Measurements from ENCODE around the gene HSD17B11.
A peak's percentile ranks its signal among the peaks of the same experiment; 100 is the strongest.

HSD17B11 gene

GRCh38 chr4:87333267-87333666, 57.7 kb downstream of the HSD17B11 start:
- Histone ChIP-seq H3K9ac (ENCODE audit: low read length) (no peak overlapping the region), H3K9me3 (ENCODE audit: control insufficient read depth, low read length) (peaks cover 31% of the 10 kb centered on the region), H2BK12ac (ENCODE audit: low read length in 2 of 2) (no peak overlapping the region), H2AK5ac (ENCODE audit: low read length, severe bottlenecking) (no peak overlapping the region), H3K23ac (ENCODE audit: low read length in 2 of 2) (no peak overlapping the region), H2BK5ac (ENCODE audit: low read depth, low read length, poor library complexity, severe bottlenecking) (no peak overlapping the region), H3K4me3 (ENCODE audit: insufficient read depth in 1 of 2, low read depth in 1 of 2, low read length in 2 of 2) (peak overlapping the region in 1 of 2 experiments; percentile 13), H2AFZ (ENCODE audit: low read depth, low read length) (no peak overlapping the region), H3K4me1 (ENCODE audit: control insufficient read depth, insufficient read depth, low read depth, low read length) (no peaks in the 10 kb centered on the region), H3K18ac (ENCODE audit: low read depth in 1 of 2, low read length in 2 of 2) (no peak overlapping the region), H4K8ac (ENCODE audit: low read length) (no peak overlapping the region), H3K79me1 (replicated peaks; ENCODE audit: low read length, poor library complexity, severe bottlenecking) (no peaks in the 10 kb centered on the region), H4K91ac (ENCODE audit: low read length) (no peak overlapping the region), H3K4ac (ENCODE audit: low read depth in 1 of 2, low read length in 2 of 2) (no peak overlapping the region), H2BK120ac (ENCODE audit: low read depth, low read length) (no peak overlapping the region), H2BK15ac (ENCODE audit: low read depth, poor library complexity, severe bottlenecking) (no peak overlapping the region), H3K27me3 (ENCODE audit: control insufficient read depth in 1 of 2, insufficient read depth in 1 of 2, low read length in 2 of 2) (no peaks in the 10 kb centered on the region), H3K27ac (ENCODE audit: low read length, poor library complexity, severe bottlenecking) (no peak overlapping the region), H3K36me3 (ENCODE audit: control insufficient read depth in 1 of 2, insufficient read depth in 2 of 2, low read depth in 1 of 2, low read length in 2 of 2) (peaks cover 6 to 41% of the 10 kb centered on the region in 2 experiments), H3K14ac (ENCODE audit: low read length in 2 of 2) (no peak overlapping the region), H3K4me2 (ENCODE audit: low read length, poor library complexity, severe bottlenecking) (no peak overlapping the region)
- DNase-seq = no peak
- WGBS = no CpG with 5 or more reads among the region's 1 CpG

- WGBS = 94% methylated on average over 3 of the region's 4 CpGs
- no peak overlapping the region for H3K9ac ChIP-seq (ENCODE audit: low read length)
- H3K4me2 ChIP-seq (ENCODE audit: low read length, poor library complexity, severe bottlenecking) = no peak overlapping the region
- no peaks in the 10 kb centered on the region for H3K4me1 ChIP-seq (ENCODE audit: control insufficient read depth, insufficient read depth, low read depth, low read length)
- H3K9me3 ChIP-seq (ENCODE audit: control insufficient read depth, low read length) = peaks cover 31% of the 10 kb centered on the region
- H2BK120ac ChIP-seq (ENCODE audit: low read depth, low read length) = no peak overlapping the region
- no peak overlapping the region for H2BK15ac ChIP-seq (ENCODE audit: low read depth, poor library complexity, severe bottlenecking)
- H3K4ac ChIP-seq (ENCODE audit: low read depth in 1 of 2, low read length in 2 of 2) = no peak overlapping the region
- no peak overlapping the region for H2BK12ac ChIP-seq (ENCODE audit: low read length in 2 of 2)
- H2AK5ac ChIP-seq (ENCODE audit: low read length, severe bottlenecking) = no peak overlapping the region
- no peak overlapping the region for H2BK5ac ChIP-seq (ENCODE audit: low read depth, low read length, poor library complexity, severe bottlenecking)
- H3K14ac ChIP-seq (ENCODE audit: low read length in 2 of 2) = no peak overlapping the region
- H3K27me3 ChIP-seq (ENCODE audit: control insufficient read depth in 1 of 2, insufficient read depth in 1 of 2, low read length in 2 of 2) = no peaks in the 10 kb centered on the region
- no peak overlapping the region for H3K23ac ChIP-seq (ENCODE audit: low read length in 2 of 2)
- no peak overlapping the region for H3K4me3 ChIP-seq (ENCODE audit: insufficient read depth in 1 of 2, low read depth in 1 of 2, low read length in 2 of 2)
- no peak overlapping the region for H2AFZ ChIP-seq (ENCODE audit: low read depth, low read length)
- no peak overlapping the region for H4K91ac ChIP-seq (ENCODE audit: low read length)
- H3K36me3 ChIP-seq (ENCODE audit: control insufficient read depth in 1 of 2, insufficient read depth in 2 of 2, low read depth in 1 of 2, low read length in 2 of 2) = peaks cover 0 to 19% of the 10 kb centered on the region in 2 experiments
- H4K8ac ChIP-seq (ENCODE audit: low read length) = no peak overlapping the region
- no peak for DNase-seq
- H3K27ac ChIP-seq (ENCODE audit: low read length, poor library complexity, severe bottlenecking) = no peak overlapping the region
- H3K18ac ChIP-seq (ENCODE audit: low read depth in 1 of 2, low read length in 2 of 2) = no peak overlapping the region
- H3K79me1 ChIP-seq (replicated peaks; ENCODE audit: low read length, poor library complexity, severe bottlenecking) = no peaks in the 10 kb centered on the region
These were observed 60.2 kb downstream of the HSD17B11 start for GRCh38 chr4:87330761-87331160.

- 100% methylated on average over 1 of the region's 1 CpG for WGBS
- Histone ChIP-seq H2BK5ac (ENCODE audit: low read depth, low read length, poor library complexity, severe bottlenecking) (no peak overlapping the region), H3K4me3 (ENCODE audit: insufficient read depth in 1 of 2, low read depth in 1 of 2, low read length in 2 of 2) (no peak overlapping the region), H3K4me2 (ENCODE audit: low read length, poor library complexity, severe bottlenecking) (no peak overlapping the region), H2AFZ (ENCODE audit: low read depth, low read length) (no peak overlapping the region), H3K79me1 (replicated peaks; ENCODE audit: low read length, poor library complexity, severe bottlenecking) (no peaks in the 10 kb centered on the region), H3K14ac (ENCODE audit: low read length in 2 of 2) (no peak overlapping the region), H3K27me3 (ENCODE audit: control insufficient read depth in 1 of 2, insufficient read depth in 1 of 2, low read length in 2 of 2) (no peaks in the 10 kb centered on the region), H2BK12ac (ENCODE audit: low read length in 2 of 2) (no peak overlapping the region), H3K4ac (ENCODE audit: low read depth in 1 of 2, low read length in 2 of 2) (no peak overlapping the region), H2BK15ac (ENCODE audit: low read depth, poor library complexity, severe bottlenecking) (no peak overlapping the region), H4K8ac (ENCODE audit: low read length) (no peak overlapping the region), H2AK5ac (ENCODE audit: low read length, severe bottlenecking) (no peak overlapping the region), H3K4me1 (ENCODE audit: control insufficient read depth, insufficient read depth, low read depth, low read length) (no peaks in the 10 kb centered on the region), H3K27ac (ENCODE audit: low read length, poor library complexity, severe bottlenecking) (no peak overlapping the region), H3K18ac (ENCODE audit: low read depth in 1 of 2, low read length in 2 of 2) (no peak overlapping the region), H3K23ac (ENCODE audit: low read length in 2 of 2) (no peak overlapping the region), H4K91ac (ENCODE audit: low read length) (no peak overlapping the region), H3K36me3 (ENCODE audit: control insufficient read depth in 1 of 2, insufficient read depth in 2 of 2, low read depth in 1 of 2, low read length in 2 of 2) (no peaks in the 10 kb centered on the region), H2BK120ac (ENCODE audit: low read depth, low read length) (no peak overlapping the region), H3K9ac (ENCODE audit: low read length) (no peak overlapping the region), H3K9me3 (ENCODE audit: control insufficient read depth, low read length) (no peaks in the 10 kb centered on the region)
- no peak for DNase-seq
These were observed 63.9 kb downstream of the HSD17B11 start for GRCh38 chr4:87327136-87327535.

- Histone ChIP-seq H3K4me2 (ENCODE audit: low read length, poor library complexity, severe bottlenecking) (no peak overlapping the region), H2BK120ac (ENCODE audit: low read depth, low read length) (no peak overlapping the region), H4K91ac (ENCODE audit: low read length) (no peak overlapping the region), H3K27me3 (ENCODE audit: control insufficient read depth in 1 of 2, insufficient read depth in 1 of 2, low read length in 2 of 2) (no peaks in the 10 kb centered on the region), H2BK15ac (ENCODE audit: low read depth, poor library complexity, severe bottlenecking) (no peak overlapping the region), H3K4me3 (ENCODE audit: insufficient read depth in 1 of 2, low read depth in 1 of 2, low read length in 2 of 2) (no peak overlapping the region), H3K9me3 (ENCODE audit: control insufficient read depth, low read length) (no peaks in the 10 kb centered on the region), H3K4me1 (ENCODE audit: control insufficient read depth, insufficient read depth, low read depth, low read length) (no peaks in the 10 kb centered on the region), H2BK12ac (ENCODE audit: low read length in 2 of 2) (no peak overlapping the region), H3K18ac (ENCODE audit: low read depth in 1 of 2, low read length in 2 of 2) (no peak overlapping the region), H4K8ac (ENCODE audit: low read length) (no peak overlapping the region), H3K23ac (ENCODE audit: low read length in 2 of 2) (no peak overlapping the region), H3K36me3 (ENCODE audit: control insufficient read depth in 1 of 2, insufficient read depth in 2 of 2, low read depth in 1 of 2, low read length in 2 of 2) (no peaks in the 10 kb centered on the region), H2AFZ (ENCODE audit: low read depth, low read length) (no peak overlapping the region), H2BK5ac (ENCODE audit: low read depth, low read length, poor library complexity, severe bottlenecking) (no peak overlapping the region), H3K27ac (ENCODE audit: low read length, poor library complexity, severe bottlenecking) (no peak overlapping the region), H3K14ac (ENCODE audit: low read length in 2 of 2) (no peak overlapping the region), H3K79me1 (replicated peaks; ENCODE audit: low read length, poor library complexity, severe bottlenecking) (no peaks in the 10 kb centered on the region), H3K4ac (ENCODE audit: low read depth in 1 of 2, low read length in 2 of 2) (no peak overlapping the region), H2AK5ac (ENCODE audit: low read length, severe bottlenecking) (no peak overlapping the region), H3K9ac (ENCODE audit: low read length) (no peak overlapping the region)
- no peak for DNase-seq
- no CpG with 5 or more reads among the region's 3 CpGs for WGBS
These were observed 64.5 kb downstream of the HSD17B11 start for GRCh38 chr4:87326460-87326859.
